T1000 (cell line): Measurements from ENCODE around the gene SYNDIG1L.

Experiments
- DNase-seq: peaks from one replicate; lab custom pipeline; 2025; ENCODE audit warnings: mixed read lengths; lab: John Stamatoyannopoulos, UW

The SYNDIG1L gene

GRCh38 chr14:74358176-74358829 is 67.7 kb downstream of the SYNDIG1L start:
- DNase-seq, result no peak

- no peak for DNase-seq
These were observed 68.4 kb downstream of the SYNDIG1L start for GRCh38 chr14:74357585-74357984.

- no peak for DNase-seq
These were observed 69.0 kb downstream of the SYNDIG1L start for GRCh38 chr14:74356892-74357575.
